LoVo (cell line): ENCODE measurements around the gene ACOT2.

Experiments
- DNase-seq: peaks from one replicate; pipeline ENCODE4 v3.0.0-alpha.2; 2016; ENCODE audit warnings: low spot score

The ACOT2 gene

DNA sequence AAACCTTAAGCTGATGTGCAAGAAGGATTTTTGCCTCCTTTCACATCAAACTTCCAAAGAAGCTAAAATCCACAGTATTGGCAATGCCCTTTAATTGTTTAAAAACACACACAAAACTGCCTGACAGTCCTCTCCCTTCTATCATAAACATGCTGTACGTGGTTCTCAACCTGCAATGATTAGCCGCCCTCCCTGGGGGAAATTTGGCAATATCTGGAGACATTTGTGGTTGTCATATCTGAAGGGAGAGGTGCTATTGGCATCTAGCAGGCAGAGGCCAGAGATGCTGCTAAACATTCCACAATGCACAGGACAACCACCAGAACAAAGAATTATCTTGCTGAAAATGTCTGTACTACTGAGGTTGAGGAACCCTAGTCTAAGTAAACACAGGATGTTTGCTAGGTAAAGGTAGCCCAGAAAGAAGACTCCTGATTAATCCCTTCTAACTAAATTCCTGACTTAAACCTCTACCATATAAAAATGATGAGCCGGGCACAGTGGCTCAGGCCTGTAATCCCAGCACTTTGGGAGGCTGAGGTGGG, 44.5 kb downstream of the ACOT2 start:
- DNase-seq = no peak

DNA sequence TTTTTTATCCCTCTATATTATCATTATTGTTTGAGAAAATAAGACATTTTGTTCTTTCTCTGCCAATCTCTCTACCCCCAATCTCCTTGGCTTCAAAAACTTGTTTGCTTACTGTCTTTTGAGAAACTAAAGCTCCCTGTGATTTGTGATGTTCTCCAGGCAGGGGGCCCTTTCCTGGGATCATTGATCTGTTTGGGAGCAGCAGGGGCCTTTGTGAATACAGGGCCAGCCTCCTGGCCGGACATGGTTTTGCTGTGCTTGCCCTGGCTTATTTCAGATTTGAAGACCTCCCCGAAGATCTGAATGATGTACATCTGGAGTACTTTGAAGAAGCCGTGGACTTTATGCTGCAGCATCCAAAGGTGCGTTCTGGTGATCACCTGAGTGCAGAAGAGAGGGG, 47.8 kb downstream of the ACOT2 start:
- DNase-seq = no peak

DNA sequence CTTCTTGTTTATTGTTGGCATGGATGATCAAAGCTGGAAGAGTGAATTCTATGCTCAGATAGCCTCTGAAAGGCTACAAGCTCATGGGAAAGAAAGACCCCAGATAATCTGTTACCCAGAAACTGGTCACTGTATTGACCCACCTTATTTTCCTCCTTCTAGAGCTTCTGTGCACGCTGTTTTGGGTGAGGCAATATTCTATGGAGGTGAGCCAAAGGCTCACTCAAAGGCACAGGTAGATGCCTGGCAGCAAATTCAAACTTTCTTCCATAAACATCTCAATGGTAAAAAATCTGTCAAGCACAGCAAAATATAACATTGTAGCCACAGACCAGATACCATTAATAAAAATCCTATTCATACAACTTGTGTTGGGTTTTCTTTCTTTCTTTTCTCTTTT, 50.5 kb downstream of the ACOT2 start:
- no peak for DNase-seq

DNA sequence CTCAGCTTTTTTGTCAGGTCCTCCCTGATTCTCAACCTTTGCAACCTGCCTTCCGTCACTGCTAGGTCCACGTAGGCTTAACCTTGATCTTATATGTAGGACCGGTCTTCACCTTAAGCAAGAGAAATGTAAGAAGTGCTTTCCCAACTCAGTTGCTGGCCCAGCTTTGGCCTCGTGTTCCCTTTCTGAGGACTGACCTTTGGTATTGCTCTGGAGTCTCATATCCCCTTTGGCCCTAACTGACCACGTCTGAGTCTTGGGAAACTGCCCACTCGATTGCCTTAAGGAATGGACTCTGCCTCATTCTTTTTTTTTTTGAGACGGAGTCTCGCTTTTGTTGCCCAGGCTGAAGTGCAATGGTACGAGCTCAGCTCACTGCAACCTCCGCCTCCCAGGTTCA, 51.3 kb downstream of the ACOT2 start:
- no peak for DNase-seq

DNA sequence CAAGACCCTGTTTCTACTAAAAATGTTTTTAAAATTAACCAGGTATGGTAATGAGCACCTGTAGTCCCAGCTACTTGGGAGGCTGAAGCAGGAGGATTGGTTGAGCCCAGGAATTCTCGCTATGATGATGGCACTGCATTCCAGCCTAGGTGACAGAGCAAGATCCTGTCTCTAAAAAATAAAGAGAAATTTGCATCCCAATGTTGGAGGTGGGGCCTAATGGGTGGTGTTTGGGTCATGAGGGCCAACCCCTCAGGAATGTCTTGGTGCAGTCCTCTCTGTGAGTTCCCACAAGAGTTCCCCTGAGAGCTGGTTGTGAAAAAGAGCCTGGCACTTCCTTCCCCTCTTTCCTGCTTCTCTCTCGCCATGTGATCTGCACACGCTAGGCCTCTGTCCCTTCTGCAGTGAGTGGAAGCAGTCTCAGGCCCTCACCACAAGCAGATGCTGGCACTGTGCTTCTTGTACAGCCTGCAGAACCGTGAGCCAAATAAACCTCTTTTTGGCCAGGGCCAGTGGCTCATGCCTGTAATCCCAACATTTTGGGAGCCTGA, 54.6 kb downstream of the ACOT2 start:
- DNase-seq = no peak
